GM23338 (cell line): Measurements from ENCODE around the gene SORCS3. TPM values are rescaled to one million over a fixed set of nuclear protein-coding genes. Genes with fewer than 3 reads are reported as not detected.

ENCODE experiments used
- ATAC-seq: fragments of 200-7000 bp; cut with Tn5 transposase; 3 replicates; pipeline ENCODE4 v1.9.1; 2020
- DNase-seq: peaks from one replicate; pipeline ENCODE4 v3.0.0-alpha.2; 2015; ENCODE audit warnings: low spot score
- H2AFZ ChIP-seq: fragments of 200-600 bp; sonication (generic); 2 replicates; pipeline ENCODE4 v1.8.0; 2016; ENCODE audit warnings: antibody characterized with exemption, mild to moderate bottlenecking, moderate library complexity
- H3F3A ChIP-seq: fragments of 200-600 bp; sonication (generic); replicated peaks from 2 replicates; pipeline ENCODE4 v1.8.0; 2017; ENCODE audit warnings: antibody characterized with exemption, mixed run types, low read depth
- H3K27ac ChIP-seq: fragments of 200-600 bp; sonication (generic); 2 replicates; pipeline ENCODE4 v1.6.1; 2016; ENCODE audit warnings: low read depth
- H3K27me3 ChIP-seq: fragments of 200-600 bp; sonication (generic); 2 replicates; pipeline ENCODE4 v1.8.0; 2016; ENCODE audit warnings: mild to moderate bottlenecking, mixed run types, moderate library complexity; ENCODE audit not compliant: insufficient read depth
- H3K36me3 ChIP-seq: fragments of 200-600 bp; sonication (generic); 2 replicates; pipeline ENCODE4 v1.8.0; 2016; ENCODE audit warnings: mild to moderate bottlenecking; ENCODE audit not compliant: insufficient read depth
- H3K4me1 ChIP-seq: fragments of 200-600 bp; sonication (generic); 2 replicates; pipeline ENCODE4 v1.8.0; 2016; ENCODE audit warnings: mild to moderate bottlenecking, moderate library complexity; ENCODE audit not compliant: insufficient read depth
- H3K4me2 ChIP-seq: fragments of 200-600 bp; sonication (generic); 2 replicates; pipeline ENCODE4 v1.7.1; 2017; ENCODE audit warnings: mixed run types
- H3K4me3 ChIP-seq: fragments of 200-600 bp; sonication (generic); 2 replicates; pipeline ENCODE4 v1.6.1; 2016; ENCODE audit warnings: mixed run types
- H3K79me2 ChIP-seq: fragments of 200-600 bp; sonication (generic); replicated peaks from 2 replicates; pipeline ENCODE4 v1.8.0; 2017; ENCODE audit warnings: mild to moderate bottlenecking; ENCODE audit not compliant: insufficient read depth
- H3K9me2 ChIP-seq: fragments of 200-600 bp; sonication (generic); 2 replicates; pipeline ENCODE4 v1.8.0; 2017; ENCODE audit not compliant: insufficient read depth
- H4K20me1 ChIP-seq: fragments of 200-600 bp; sonication (generic); replicated peaks from 2 replicates; pipeline ENCODE4 v1.8.0; 2017; ENCODE audit warnings: mild to moderate bottlenecking; ENCODE audit not compliant: insufficient read depth
- H3K27ac Mint-ChIP-seq: 2 replicates; pipeline ENCODE4 v1.8.0; 2020; ENCODE audit warnings: inconsistent platforms, mild to moderate bottlenecking, moderate library complexity, mixed read lengths
- H3K27me3 Mint-ChIP-seq: 3 replicates; pipeline ENCODE4 v1.8.0; 2022; ENCODE audit warnings: low read depth, mild to moderate bottlenecking, moderate library complexity, mixed read lengths, inconsistent platforms; ENCODE audit not compliant: insufficient read depth, poor library complexity
- H3K36me3 Mint-ChIP-seq: 3 replicates; pipeline ENCODE4 v1.8.0; 2021; ENCODE audit warnings: low read depth, mild to moderate bottlenecking, inconsistent platforms, moderate library complexity, mixed read lengths
- H3K4me1 Mint-ChIP-seq: 3 replicates; pipeline ENCODE4 v1.8.0; 2020; ENCODE audit warnings: mild to moderate bottlenecking, inconsistent platforms, mixed read lengths
- H3K4me3 Mint-ChIP-seq: 3 replicates; pipeline ENCODE4 v1.8.0; 2021; ENCODE audit warnings: moderate library complexity, mild to moderate bottlenecking, inconsistent platforms, mixed read lengths
- H3K9me3 Mint-ChIP-seq: 3 replicates; pipeline ENCODE4 v1.8.0; 2020; ENCODE audit warnings: moderate library complexity, mild to moderate bottlenecking, inconsistent platforms, mixed read lengths
- CREB1 ChIP-seq: fragments of 250-450 bp; sonication (Bioruptor Pico); IDR thresholded peaks from 2 replicates; pipeline ENCODE4 v1.5.0; 2020; ENCODE audit warnings: low read depth, mild to moderate bottlenecking, moderate library complexity
- EZH2 ChIP-seq: fragments of 200-600 bp; sonication (generic); IDR thresholded peaks from one replicate; pipeline ENCODE4 v1.8.0; 2017; ENCODE audit warnings: antibody characterized with exemption, mild to moderate bottlenecking, low read depth; ENCODE audit not compliant: unreplicated experiment
- EZH2phosphoT487 ChIP-seq: fragments of 200-600 bp; sonication (generic); IDR thresholded peaks from one replicate; pipeline ENCODE4 v1.8.1; 2018; ENCODE audit warnings: antibody characterized with exemption; ENCODE audit not compliant: unreplicated experiment
- JUNB ChIP-seq: IDR thresholded peaks from one replicate; pipeline ENCODE4 v1.6.1; 2016; ENCODE audit warnings: antibody characterized with exemption; ENCODE audit not compliant: unreplicated experiment
- NANOG ChIP-seq: IDR thresholded peaks from 2 replicates; pipeline ENCODE4 v1.6.1; 2016; ENCODE audit warnings: antibody characterized with exemption, borderline replicate concordance
- POLR2AphosphoS5 ChIP-seq: IDR thresholded peaks from 2 replicates; pipeline ENCODE4 v1.6.1; 2016; ENCODE audit warnings: antibody characterized with exemption, low read depth
- STAT1 ChIP-seq: IDR thresholded peaks from one replicate; pipeline ENCODE4 v1.6.1; 2016; ENCODE audit warnings: antibody characterized with exemption; ENCODE audit not compliant: unreplicated experiment
- ZNF114 ChIP-seq: fragments of 250-450 bp; sonication (Bioruptor Pico); IDR thresholded peaks from 2 replicates; pipeline ENCODE4 v1.5.0; 2020; ENCODE audit warnings: mild to moderate bottlenecking, moderate library complexity
- ZNF331 ChIP-seq: fragments of 250-450 bp; sonication (Bioruptor Pico); IDR thresholded peaks from 2 replicates; pipeline ENCODE4 v1.5.0; 2020; ENCODE audit warnings: low read depth, mild to moderate bottlenecking, moderate library complexity
- polyA plus RNA-seq: library from polyadenylated mRNA; unstranded; fragments of >200 nt; fragmentation: Nextera tagmentation; extraction: Ambion mirVana; gene quantifications from 2 replicates; pipeline ENCODE4 v1.2.1, GENCODE V29; 2016
- total RNA-seq: library from RNA; depleted of rRNA; stranded (reverse); fragments of >200 nt; shearing (Covaris generic); gene quantifications from 2 replicates; pipeline ENCODE4 v1.2.3, GENCODE V29; 2014
- TF ChIP-seq, protein P1 (sequence below), 2 experiments: fragments of 200-600 bp in 1 of 2; sonication (generic) in 1 of 2; conservative IDR thresholded peaks; 2 replicates each; pipeline versions ENCODE4 v1.5.1 to v1.6.1; 2016 to 2017; ENCODE audit warnings: antibody characterized with exemption in 2 of 2, low read depth in 2 of 2, mild to moderate bottlenecking in 2 of 2, moderate library complexity in 1 of 2
- TF ChIP-seq, protein P2 (sequence below): IDR thresholded peaks from 2 replicates; pipeline ENCODE4 v1.6.1; 2016; ENCODE audit warnings: antibody characterized with exemption
- TF ChIP-seq, protein P3 (sequence below): IDR thresholded peaks from one replicate; pipeline ENCODE4 v1.6.1; 2018; ENCODE audit warnings: antibody characterized with exemption; ENCODE audit not compliant: unreplicated experiment

The SORCS3 gene
- total and polyA plus RNA-seq, 2 experiments from 2014 or later = 0.37 to 1.4 TPM

DNA sequence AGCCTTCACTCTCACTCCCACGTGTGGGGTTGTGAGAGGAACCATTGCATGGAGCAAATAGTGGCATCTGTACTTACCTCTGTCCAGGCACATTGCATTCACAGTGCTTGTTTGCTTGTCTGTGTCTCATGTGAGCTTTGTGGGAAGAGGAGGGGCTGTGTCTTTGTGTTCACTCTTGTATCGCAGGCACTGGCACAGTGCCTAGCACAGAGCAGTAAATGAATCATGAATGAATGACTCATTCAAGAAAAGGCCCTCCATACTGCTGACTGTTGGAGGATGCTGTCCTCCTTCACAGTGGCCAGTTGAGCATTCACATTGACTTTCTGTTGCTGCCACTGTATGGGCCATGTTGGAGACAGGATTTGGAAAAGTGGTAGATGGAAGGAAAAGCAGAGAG is 125.3 kb downstream of the SORCS3 start (continued):
- TF ChIP-seq JUNB (no peak), STAT1 (no peak), EZH2phosphoT487 (no peak), POLR2AphosphoS5 (no peak), CREB1 (no peak), EZH2 (no peak)
- TF ChIP-seq, protein P1, sequence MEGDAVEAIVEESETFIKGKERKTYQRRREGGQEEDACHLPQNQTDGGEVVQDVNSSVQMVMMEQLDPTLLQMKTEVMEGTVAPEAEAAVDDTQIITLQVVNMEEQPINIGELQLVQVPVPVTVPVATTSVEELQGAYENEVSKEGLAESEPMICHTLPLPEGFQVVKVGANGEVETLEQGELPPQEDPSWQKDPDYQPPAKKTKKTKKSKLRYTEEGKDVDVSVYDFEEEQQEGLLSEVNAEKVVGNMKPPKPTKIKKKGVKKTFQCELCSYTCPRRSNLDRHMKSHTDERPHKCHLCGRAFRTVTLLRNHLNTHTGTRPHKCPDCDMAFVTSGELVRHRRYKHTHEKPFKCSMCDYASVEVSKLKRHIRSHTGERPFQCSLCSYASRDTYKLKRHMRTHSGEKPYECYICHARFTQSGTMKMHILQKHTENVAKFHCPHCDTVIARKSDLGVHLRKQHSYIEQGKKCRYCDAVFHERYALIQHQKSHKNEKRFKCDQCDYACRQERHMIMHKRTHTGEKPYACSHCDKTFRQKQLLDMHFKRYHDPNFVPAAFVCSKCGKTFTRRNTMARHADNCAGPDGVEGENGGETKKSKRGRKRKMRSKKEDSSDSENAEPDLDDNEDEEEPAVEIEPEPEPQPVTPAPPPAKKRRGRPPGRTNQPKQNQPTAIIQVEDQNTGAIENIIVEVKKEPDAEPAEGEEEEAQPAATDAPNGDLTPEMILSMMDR (conservative IDR thresholded peaks at IDR 0.05; ENCODE audit: low read depth in 2 of 2) = no peak

DNA sequence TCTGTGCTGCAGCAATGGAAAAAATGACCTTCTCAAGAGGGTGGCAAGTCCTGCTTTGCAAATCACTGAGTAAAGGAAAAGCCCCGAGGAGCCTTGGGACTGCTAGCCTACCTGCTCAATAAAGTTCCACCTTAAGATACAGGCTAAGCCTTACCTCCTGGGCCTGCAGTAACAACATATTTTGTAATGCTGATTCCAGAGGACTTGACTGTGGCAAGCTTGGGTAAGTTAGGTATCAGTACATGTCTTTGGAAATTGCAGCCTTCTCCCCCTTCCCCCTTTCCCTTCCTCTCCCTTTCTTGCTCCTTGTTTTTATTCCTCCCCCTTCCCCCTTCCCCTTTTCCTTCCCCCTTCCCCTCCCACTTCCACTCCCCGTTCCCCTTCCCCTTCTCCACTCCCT is 126.2 kb downstream of the SORCS3 start:
- H3K27ac Mint-ChIP-seq = no peak overlapping the region
- H3K36me3 Mint-ChIP-seq = no peaks in the 10 kb centered on the region
- no peaks in the 10 kb centered on the region for H3K9me3 Mint-ChIP-seq
- H2AFZ ChIP-seq = no peak overlapping the region
- H3K4me3 ChIP-seq = no peak overlapping the region
- no peaks in the 10 kb centered on the region for H4K20me1 ChIP-seq
- ATAC-seq (peak; percentile 81), DNase-seq (no peak)
- H3K9me2 ChIP-seq = no peaks in the 10 kb centered on the region; the same call in 1 of the 2 replicates
- TF ChIP-seq ZNF331 (CRISPR knock-in tag) = no peak
- TF ChIP-seq, protein P2, sequence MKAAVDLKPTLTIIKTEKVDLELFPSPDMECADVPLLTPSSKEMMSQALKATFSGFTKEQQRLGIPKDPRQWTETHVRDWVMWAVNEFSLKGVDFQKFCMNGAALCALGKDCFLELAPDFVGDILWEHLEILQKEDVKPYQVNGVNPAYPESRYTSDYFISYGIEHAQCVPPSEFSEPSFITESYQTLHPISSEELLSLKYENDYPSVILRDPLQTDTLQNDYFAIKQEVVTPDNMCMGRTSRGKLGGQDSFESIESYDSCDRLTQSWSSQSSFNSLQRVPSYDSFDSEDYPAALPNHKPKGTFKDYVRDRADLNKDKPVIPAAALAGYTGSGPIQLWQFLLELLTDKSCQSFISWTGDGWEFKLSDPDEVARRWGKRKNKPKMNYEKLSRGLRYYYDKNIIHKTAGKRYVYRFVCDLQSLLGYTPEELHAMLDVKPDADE = no peak
- no peaks in the 10 kb centered on the region for H3K27me3 ChIP-seq
- no peak overlapping the region for H3K4me3 Mint-ChIP-seq
- peak overlapping the region; percentile 57; the same call in 1 of the 2 replicates for H3K4me2 ChIP-seq
- H3K4me1 ChIP-seq = peaks cover 15% of the 10 kb centered on the region
- no peaks in the 10 kb centered on the region for H3K36me3 ChIP-seq
- peaks cover 21% of the 10 kb centered on the region for H3K4me1 Mint-ChIP-seq
- H3K27me3 Mint-ChIP-seq = peaks cover 2% of the 10 kb centered on the region
- no peaks in the 10 kb centered on the region for H3F3A ChIP-seq
- no peaks in the 10 kb centered on the region for H3K79me2 ChIP-seq
- no peak overlapping the region for H3K27ac ChIP-seq

DNA sequence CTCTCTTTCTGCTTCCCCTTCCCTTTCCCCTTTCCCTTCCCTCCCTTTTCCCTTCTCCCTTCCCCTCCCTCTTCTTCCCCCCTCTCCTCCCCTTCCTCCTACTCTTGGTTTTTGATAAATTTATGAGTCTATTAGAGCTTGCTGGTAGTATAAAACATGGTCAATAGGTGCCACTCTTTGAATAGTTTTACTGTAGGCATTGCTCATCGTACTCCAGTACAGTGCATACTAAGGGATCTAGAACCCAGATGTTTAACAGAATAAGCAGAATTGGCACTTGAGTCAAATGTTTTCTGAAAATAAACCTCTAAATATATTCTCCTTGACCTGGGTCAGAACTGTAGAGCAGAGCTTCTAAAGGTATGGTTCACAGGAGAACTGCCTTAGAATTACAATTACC is 126.7 kb downstream of the SORCS3 start:
- Histone ChIP-seq H3K27me3 (no peaks in the 10 kb centered on the region), H3K4me2 (no peak overlapping the region), H3K9me2 (no peaks in the 10 kb centered on the region; the same call in 1 of the 2 replicates), H3K27ac (no peak overlapping the region), H3K36me3 (no peaks in the 10 kb centered on the region), H3K4me1 (peaks cover 15% of the 10 kb centered on the region), H3F3A (no peaks in the 10 kb centered on the region), H3K79me2 (no peaks in the 10 kb centered on the region), H2AFZ (no peak overlapping the region), H3K4me3 (no peak overlapping the region), H4K20me1 (no peaks in the 10 kb centered on the region)
- Mint-ChIP-seq H3K36me3 (no peaks in the 10 kb centered on the region), H3K4me1 (peaks cover 21% of the 10 kb centered on the region), H3K9me3 (no peaks in the 10 kb centered on the region), H3K4me3 (no peak overlapping the region), H3K27me3 (peaks cover 2% of the 10 kb centered on the region), H3K27ac (no peak overlapping the region)
- DNase-seq (no peak), ATAC-seq (no peak; the same call in 2 of the 3 replicates)
- TF ChIP-seq EZH2phosphoT487 (no peak), JUNB (no peak), NANOG (no peak), ZNF331 (CRISPR knock-in tag) (no peak), POLR2AphosphoS5 (no peak), ZNF114 (CRISPR knock-in tag) (no peak), STAT1 (no peak), EZH2 (no peak)
- TF ChIP-seq, protein P3, sequence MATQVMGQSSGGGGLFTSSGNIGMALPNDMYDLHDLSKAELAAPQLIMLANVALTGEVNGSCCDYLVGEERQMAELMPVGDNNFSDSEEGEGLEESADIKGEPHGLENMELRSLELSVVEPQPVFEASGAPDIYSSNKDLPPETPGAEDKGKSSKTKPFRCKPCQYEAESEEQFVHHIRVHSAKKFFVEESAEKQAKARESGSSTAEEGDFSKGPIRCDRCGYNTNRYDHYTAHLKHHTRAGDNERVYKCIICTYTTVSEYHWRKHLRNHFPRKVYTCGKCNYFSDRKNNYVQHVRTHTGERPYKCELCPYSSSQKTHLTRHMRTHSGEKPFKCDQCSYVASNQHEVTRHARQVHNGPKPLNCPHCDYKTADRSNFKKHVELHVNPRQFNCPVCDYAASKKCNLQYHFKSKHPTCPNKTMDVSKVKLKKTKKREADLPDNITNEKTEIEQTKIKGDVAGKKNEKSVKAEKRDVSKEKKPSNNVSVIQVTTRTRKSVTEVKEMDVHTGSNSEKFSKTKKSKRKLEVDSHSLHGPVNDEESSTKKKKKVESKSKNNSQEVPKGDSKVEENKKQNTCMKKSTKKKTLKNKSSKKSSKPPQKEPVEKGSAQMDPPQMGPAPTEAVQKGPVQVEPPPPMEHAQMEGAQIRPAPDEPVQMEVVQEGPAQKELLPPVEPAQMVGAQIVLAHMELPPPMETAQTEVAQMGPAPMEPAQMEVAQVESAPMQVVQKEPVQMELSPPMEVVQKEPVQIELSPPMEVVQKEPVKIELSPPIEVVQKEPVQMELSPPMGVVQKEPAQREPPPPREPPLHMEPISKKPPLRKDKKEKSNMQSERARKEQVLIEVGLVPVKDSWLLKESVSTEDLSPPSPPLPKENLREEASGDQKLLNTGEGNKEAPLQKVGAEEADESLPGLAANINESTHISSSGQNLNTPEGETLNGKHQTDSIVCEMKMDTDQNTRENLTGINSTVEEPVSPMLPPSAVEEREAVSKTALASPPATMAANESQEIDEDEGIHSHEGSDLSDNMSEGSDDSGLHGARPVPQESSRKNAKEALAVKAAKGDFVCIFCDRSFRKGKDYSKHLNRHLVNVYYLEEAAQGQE = no peak
- TF ChIP-seq, protein P2 = no peak
